GM12878 (cell line): Measurements from ENCODE around the gene PRRC2A. TPM values are rescaled to one million over a fixed set of nuclear protein-coding genes. Genes with fewer than 3 reads are reported as not detected.
A peak's percentile ranks its signal among the peaks of the same experiment; 100 is the strongest.

Source experiments
- ATAC-seq: fragments of 200-7000 bp; cut with Tn5 transposase; 3 replicates; pipeline ENCODE4 v1.9.1; 2020; ENCODE audit warnings: mild to moderate bottlenecking, moderate library complexity
- BruUV-seq: library from RNA; stranded (reverse); fragments of 400-500 nt; replicated peaks from 2 replicates; lab custom pipeline; 2021; lab: Mats Ljungman, UMichigan
- CTCF ChIA-PET: fragments of 300-600 bp; sonication (Branson Sonifier 250); formaldehyde crosslinking; extraction: SDS; loops from one replicate; lab custom pipeline; 2021; ENCODE audit warnings: inconsistent platforms; lab: Yijun Ruan, JAX
- POLR2A ChIA-PET: fragments of 350-600 bp; formaldehyde crosslinking; extraction: SDS; loops from one replicate; lab custom pipeline; 2021; ENCODE audit warnings: inconsistent platforms; lab: Charles Lee
- RAD21 ChIA-PET: fragments of 300-600 bp; sonication (Branson Sonifier 250); formaldehyde crosslinking; loops from one replicate; lab custom pipeline; 2023; ENCODE audit warnings: antibody characterized with exemption; ENCODE audit not compliant: unreplicated experiment; lab: Charles Lee
- SMC1A ChIA-PET: fragments of 300-600 bp; sonication (Branson Sonifier 250); formaldehyde crosslinking; loops from one replicate; lab custom pipeline; 2023; ENCODE audit not compliant: unreplicated experiment, uncharacterized antibody; lab: Charles Lee
- DNase-seq: peaks from one replicate; pipeline ENCODE4 v3.0.0-alpha.2; 2011; ENCODE audit warnings: low read depth, low spot score
- FAIRE-seq: peaks from 3 replicates; lab custom pipeline; 2011; peaks lifted over from hg19 to GRCh38; lab: Jason Lieb, UNC
- H2AFZ ChIP-seq: 2 replicates; pipeline ENCODE4 v1.6.0; 2011; ENCODE audit warnings: low read depth, low read length, control low read depth; ENCODE audit not compliant: control insufficient read depth
- H3K27ac ChIP-seq: 2 replicates; pipeline ENCODE4 v1.5.1; 2011; ENCODE audit warnings: control low read depth; ENCODE audit not compliant: control insufficient read depth, insufficient read depth
- H3K27me3 ChIP-seq, 2 experiments: replicated peaks in 1 of 2; 2 replicates each; pipeline versions ENCODE4 v1.6.0 to v1.6.1; 2011; ENCODE audit warnings: low read length in 1 of 2; ENCODE audit not compliant: control insufficient read depth in 2 of 2, insufficient read depth in 2 of 2
- H3K36me3 ChIP-seq, 2 experiments: 2 replicates each; pipeline ENCODE4 v1.5.1; 2011; ENCODE audit warnings: low read length in 1 of 2; ENCODE audit not compliant: control insufficient read depth in 2 of 2, insufficient read depth in 2 of 2
- H3K4me1 ChIP-seq: 2 replicates; pipeline ENCODE4 v1.6.1; 2011; ENCODE audit warnings: mild to moderate bottlenecking, low read length, moderate library complexity, mixed read lengths; ENCODE audit not compliant: control insufficient read depth, insufficient read depth
- H3K4me2 ChIP-seq: 2 replicates; pipeline ENCODE4 v1.6.0; 2011; ENCODE audit warnings: control low read depth; ENCODE audit not compliant: control insufficient read depth, insufficient read depth
- H3K4me3 ChIP-seq: fragments of 200-600 bp; sonication (generic); 2 replicates; pipeline ENCODE4 v1.5.1; 2016
- H3K79me2 ChIP-seq: 2 replicates; pipeline ENCODE4 v1.6.0; 2011; ENCODE audit warnings: low read length; ENCODE audit not compliant: control insufficient read depth, insufficient read depth
- H3K9ac ChIP-seq: 2 replicates; pipeline ENCODE4 v1.8.0; 2011; ENCODE audit warnings: low read length, control low read depth, mixed read lengths; ENCODE audit not compliant: control insufficient read depth, insufficient read depth
- H3K9me3 ChIP-seq: replicated peaks from 3 replicates; pipeline ENCODE4 v1.5.1; 2011; ENCODE audit warnings: mild to moderate bottlenecking, low read length; ENCODE audit not compliant: control insufficient read depth, insufficient read depth
- H4K20me1 ChIP-seq: 2 replicates; pipeline ENCODE4 v1.6.0; 2011; ENCODE audit not compliant: control insufficient read depth, insufficient read depth
- BHLHE40 ChIP-seq, 2 experiments: fragments of 450-650 bp in 1 of 2; IDR thresholded peaks; 2 replicates each; pipeline ENCODE4 v1.6.1; 2011 to 2017; ENCODE audit warnings: low read depth in 2 of 2, borderline replicate concordance in 1 of 2, improper control_type of control experiment in 1 of 2, low read length in 1 of 2, mild to moderate bottlenecking in 1 of 2
- BRCA1 ChIP-seq: IDR thresholded peaks from 2 replicates; pipeline ENCODE4 v1.6.1; 2011; ENCODE audit warnings: low read depth, low read length, improper control_type of control experiment
- EED ChIP-seq: sonication (generic); IDR thresholded peaks from 2 replicates; pipeline ENCODE4 v1.6.1; 2016; ENCODE audit warnings: antibody characterized with exemption, low read depth
- GATAD2B ChIP-seq: fragments of 450-650 bp; conservative IDR thresholded peaks from 2 replicates; pipeline ENCODE4 v1.6.1; 2017; ENCODE audit warnings: low read depth, mild to moderate bottlenecking, moderate library complexity
- LARP7 ChIP-seq: fragments of 450-650 bp; IDR thresholded peaks from 2 replicates; pipeline ENCODE4 v1.6.1; 2017; ENCODE audit warnings: mild to moderate bottlenecking
- NFYB ChIP-seq: IDR thresholded peaks from 2 replicates; pipeline ENCODE4 v1.6.1; 2011; ENCODE audit warnings: low read depth, mild to moderate bottlenecking, low read length, improper control_type of control experiment, moderate library complexity; ENCODE audit not compliant: insufficient read depth
- POLR2A ChIP-seq: IDR thresholded peaks from 2 replicates; pipeline ENCODE4 v1.6.1; 2011; ENCODE audit warnings: low read depth, mild to moderate bottlenecking, low read length
- POU2F2 ChIP-seq: IDR thresholded peaks from 3 replicates; pipeline ENCODE4 v1.6.1; 2011; ENCODE audit warnings: low read depth, mild to moderate bottlenecking, low read length, borderline replicate concordance
- RELA ChIP-seq: fragments of 450-650 bp; IDR thresholded peaks from 2 replicates; pipeline ENCODE4 v1.8.0; 2014; ENCODE audit warnings: borderline replicate concordance; ENCODE audit not compliant: partially characterized antibody
- SIN3A ChIP-seq: IDR thresholded peaks from 2 replicates; pipeline ENCODE4 v1.6.1; 2012; ENCODE audit warnings: low read depth, low read length, improper control_type of control experiment
- STAT1 ChIP-seq: fragments of 450-650 bp; conservative IDR thresholded peaks from 2 replicates; pipeline ENCODE4 v1.6.1; 2014; ENCODE audit warnings: antibody characterized with exemption, mild to moderate bottlenecking
- TBL1XR1 ChIP-seq: IDR thresholded peaks from 2 replicates; pipeline ENCODE4 v1.6.1; 2012; ENCODE audit warnings: low read depth, low read length, improper control_type of control experiment
- YY1 ChIP-seq: IDR thresholded peaks from 2 replicates; pipeline ENCODE4 v1.6.1; 2011; ENCODE audit warnings: low read depth, mild to moderate bottlenecking, low read length
- WGBS: methylation state at CpG from one replicate; pipeline ENCODE4 v1.1.6; 2016; ENCODE audit warnings: low lambda C conversion rate; ENCODE audit not compliant: insufficient replicate concordance, insufficient coverage; ENCODE audit errors: missing lambda C conversion rate; 5-methylcytosine and 5-hydroxymethylcytosine counted together
- in situ Hi-C: fragments of 300-500 bp; cut with MboI; formaldehyde crosslinking; loops from 9 replicates; pipeline ENCODE4 v1.14.3; 2018; ENCODE audit warnings: mixed read lengths
- intact Hi-C: fragments of 100-400 bp; cut with micrococcal nuclease; formaldehyde crosslinking; loops from one replicate; pipeline ENCODE4 v1.14.2; 2022; ENCODE audit not compliant: unreplicated experiment
- polyA plus RNA-seq, 11 experiments: library from polyadenylated mRNA; depleted of rRNA in 4 of 11; unstranded in 6 of 11; stranded (reverse) in 5 of 11; fragments of >200 nt; fragmentation: Nextera tagmentation in 4 of 11; fragmentation: Illumina TruSeq in 1 of 11; extraction: Ambion mirVana in 4 of 11; extraction: Trizol in 1 of 11; gene quantifications; 1 replicate in 1 of 11; 2 replicates in 10 of 11; pipeline versions ENCODE4 v1.2.1 to v1.2.3, GENCODE V29; 2011 to 2016; ENCODE audit warnings: inconsistent platforms in 2 of 11, missing spikeins in 2 of 11, low read depth in 1 of 11
- total RNA-seq, 4 experiments: library from RNA; depleted of rRNA in 3 of 4; stranded (reverse); fragments of >200 nt in 3 of 4; fragmentation: Illumina TruSeq in 1 of 4; extraction: Trizol in 1 of 4; gene quantifications; 2 replicates each; pipeline versions ENCODE4 v1.2.1 to v1.2.3, GENCODE V29; 2013 to 2021
- TF ChIP-seq, protein P1 (sequence below): fragments of 450-650 bp; conservative IDR thresholded peaks from 2 replicates; pipeline ENCODE4 v1.6.1; 2017; ENCODE audit warnings: mild to moderate bottlenecking, moderate library complexity
- TF ChIP-seq, protein P2 (sequence below): IDR thresholded peaks from 2 replicates; pipeline ENCODE4 v1.6.1; 2012; ENCODE audit warnings: low read depth, low read length, improper control_type of control experiment
- TF ChIP-seq, protein P3 (sequence below): fragments of 450-650 bp; IDR thresholded peaks from 2 replicates; pipeline ENCODE4 v1.6.1; 2017; ENCODE audit warnings: mild to moderate bottlenecking, moderate library complexity

Gene PRRC2A
- total and polyA plus RNA-seq, 10 of the 15 experiments (the other 5 are each of a cell fraction or from before 2014, with no cell fraction given), result 0.40 to 244 (median 61.3) TPM

DNA sequence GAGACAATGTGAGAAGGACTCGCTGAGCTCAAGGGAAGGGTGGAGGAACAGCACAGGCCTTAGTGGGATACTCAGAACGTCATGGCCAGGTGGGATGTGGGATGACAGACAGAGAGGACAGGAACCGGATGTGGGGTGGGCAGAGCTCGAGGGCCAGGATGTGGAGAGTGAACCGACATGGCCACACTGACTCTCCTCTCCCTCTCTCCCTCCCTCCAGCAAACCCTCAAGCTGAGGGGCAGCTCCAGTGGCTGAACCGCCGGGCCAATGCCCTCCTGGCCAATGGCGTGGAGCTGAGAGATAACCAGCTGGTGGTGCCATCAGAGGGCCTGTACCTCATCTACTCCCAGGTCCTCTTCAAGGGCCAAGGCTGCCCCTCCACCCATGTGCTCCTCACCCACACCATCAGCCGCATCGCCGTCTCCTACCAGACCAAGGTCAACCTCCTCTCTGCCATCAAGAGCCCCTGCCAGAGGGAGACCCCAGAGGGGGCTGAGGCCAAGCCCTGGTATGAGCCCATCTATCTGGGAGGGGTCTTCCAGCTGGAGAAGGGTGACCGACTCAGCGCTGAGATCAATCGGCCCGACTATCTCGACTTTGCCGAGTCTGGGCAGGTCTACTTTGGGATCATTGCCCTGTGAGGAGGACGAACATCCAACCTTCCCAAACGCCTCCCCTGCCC, 43.5 kb upstream of the PRRC2A start:
- H3K4me3 ChIP-seq, result peak overlapping the region; percentile 91
- WGBS, result 7% methylated on average over 19 of the region's 19 CpGs
- DNase-seq (no peak), ATAC-seq (peak; percentile 12), FAIRE-seq (no peak)
- peak overlapping the region; percentile 82 for H3K9ac ChIP-seq
- ChIA-PET RAD21 (interaction anchor here (0.7 to 17.5 kb wide), 9 partner anchors 9 to 254 kb away, joined by 3 to 620 read pairs (median 7); partner anchors contain the start of genes ATP6V1G2, DDX39B, LST1 and NCR3), POLR2A (interaction anchor here (0.7 to 17.1 kb wide), 10 partner anchors 7 to 253 kb away, joined by 3 to 282 read pairs (median 28); partner anchors contain the start of genes ATP6V1G2, DDX39B, HSPA1B and LSM2), CTCF (interaction anchor here (0.6 to 31.0 kb wide), 7 partner anchors 16 to 192 kb away, joined by 3 to 2098 read pairs (median 3); partner anchors contain the start of genes ATP6V1G2, DDX39B, LST1 and LTA), SMC1A (interaction anchor here (0.8 to 45.5 kb wide), 6 partner anchors 8 to 40 kb away, joined by 3 to 1989 read pairs (median 30); partner anchors contain the start of genes AIF1, ATP6V1G2, DDX39B and LST1)
- peaks cover 0 to 7% of the 10 kb centered on the region in 2 experiments; a peak in 2 of 4 replicates for H3K36me3 ChIP-seq
- peaks cover 47% of the 10 kb centered on the region for H3K4me1 ChIP-seq
- BruUV-seq, result no TSS peak
- H3K27ac ChIP-seq, result peak overlapping the region; percentile 96
- no peaks in the 10 kb centered on the region for H3K9me3 ChIP-seq
- H3K79me2 ChIP-seq, result peaks cover 87% of the 10 kb centered on the region
- no peaks in the 10 kb centered on the region for H3K27me3 ChIP-seq
- in situ Hi-C loops (no loop called here), intact Hi-C loops (loop anchor here (1.0 kb wide), 1 partner anchor 17 kb away; no protein-coding TSS in a partner anchor)
- H3K4me2 ChIP-seq, result peak overlapping the region; percentile 84
- no peak overlapping the region for H2AFZ ChIP-seq
- H4K20me1 ChIP-seq, result no peaks in the 10 kb centered on the region
- TF ChIP-seq NFYB (peak; percentile 46; the same call in 1 of the 2 replicates), STAT1 (no peak; the same call in 1 of the 2 replicates), SIN3A (no peak), BRCA1 (no peak), POLR2A (peak; percentile 70), RELA (no peak), YY1 (peak; percentile 47), POU2F2 (peak; percentile 10; the same call in 1 of the 3 replicates), EED (peak; percentile 50; the same call in 1 of the 2 replicates), BHLHE40 (IDR thresholded peaks at IDR 0.05; ENCODE audit: borderline replicate concordance in 1 of 2, low read depth in 2 of 2, low read length in 1 of 2) (no peak), GATAD2B (no peak), TBL1XR1 (no peak), LARP7 (peak; percentile 18; the same call in 1 of the 2 replicates)
- TF ChIP-seq, protein P1, sequence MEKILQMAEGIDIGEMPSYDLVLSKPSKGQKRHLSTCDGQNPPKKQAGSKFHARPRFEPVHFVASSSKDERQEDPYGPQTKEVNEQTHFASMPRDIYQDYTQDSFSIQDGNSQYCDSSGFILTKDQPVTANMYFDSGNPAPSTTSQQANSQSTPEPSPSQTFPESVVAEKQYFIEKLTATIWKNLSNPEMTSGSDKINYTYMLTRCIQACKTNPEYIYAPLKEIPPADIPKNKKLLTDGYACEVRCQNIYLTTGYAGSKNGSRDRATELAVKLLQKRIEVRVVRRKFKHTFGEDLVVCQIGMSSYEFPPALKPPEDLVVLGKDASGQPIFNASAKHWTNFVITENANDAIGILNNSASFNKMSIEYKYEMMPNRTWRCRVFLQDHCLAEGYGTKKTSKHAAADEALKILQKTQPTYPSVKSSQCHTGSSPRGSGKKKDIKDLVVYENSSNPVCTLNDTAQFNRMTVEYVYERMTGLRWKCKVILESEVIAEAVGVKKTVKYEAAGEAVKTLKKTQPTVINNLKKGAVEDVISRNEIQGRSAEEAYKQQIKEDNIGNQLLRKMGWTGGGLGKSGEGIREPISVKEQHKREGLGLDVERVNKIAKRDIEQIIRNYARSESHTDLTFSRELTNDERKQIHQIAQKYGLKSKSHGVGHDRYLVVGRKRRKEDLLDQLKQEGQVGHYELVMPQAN, result no peak; the same call in 1 of the 2 replicates
- TF ChIP-seq, protein P2, sequence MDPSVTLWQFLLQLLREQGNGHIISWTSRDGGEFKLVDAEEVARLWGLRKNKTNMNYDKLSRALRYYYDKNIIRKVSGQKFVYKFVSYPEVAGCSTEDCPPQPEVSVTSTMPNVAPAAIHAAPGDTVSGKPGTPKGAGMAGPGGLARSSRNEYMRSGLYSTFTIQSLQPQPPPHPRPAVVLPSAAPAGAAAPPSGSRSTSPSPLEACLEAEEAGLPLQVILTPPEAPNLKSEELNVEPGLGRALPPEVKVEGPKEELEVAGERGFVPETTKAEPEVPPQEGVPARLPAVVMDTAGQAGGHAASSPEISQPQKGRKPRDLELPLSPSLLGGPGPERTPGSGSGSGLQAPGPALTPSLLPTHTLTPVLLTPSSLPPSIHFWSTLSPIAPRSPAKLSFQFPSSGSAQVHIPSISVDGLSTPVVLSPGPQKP, result peak; percentile 54; the same call in 1 of the 2 replicates
- TF ChIP-seq, protein P3, sequence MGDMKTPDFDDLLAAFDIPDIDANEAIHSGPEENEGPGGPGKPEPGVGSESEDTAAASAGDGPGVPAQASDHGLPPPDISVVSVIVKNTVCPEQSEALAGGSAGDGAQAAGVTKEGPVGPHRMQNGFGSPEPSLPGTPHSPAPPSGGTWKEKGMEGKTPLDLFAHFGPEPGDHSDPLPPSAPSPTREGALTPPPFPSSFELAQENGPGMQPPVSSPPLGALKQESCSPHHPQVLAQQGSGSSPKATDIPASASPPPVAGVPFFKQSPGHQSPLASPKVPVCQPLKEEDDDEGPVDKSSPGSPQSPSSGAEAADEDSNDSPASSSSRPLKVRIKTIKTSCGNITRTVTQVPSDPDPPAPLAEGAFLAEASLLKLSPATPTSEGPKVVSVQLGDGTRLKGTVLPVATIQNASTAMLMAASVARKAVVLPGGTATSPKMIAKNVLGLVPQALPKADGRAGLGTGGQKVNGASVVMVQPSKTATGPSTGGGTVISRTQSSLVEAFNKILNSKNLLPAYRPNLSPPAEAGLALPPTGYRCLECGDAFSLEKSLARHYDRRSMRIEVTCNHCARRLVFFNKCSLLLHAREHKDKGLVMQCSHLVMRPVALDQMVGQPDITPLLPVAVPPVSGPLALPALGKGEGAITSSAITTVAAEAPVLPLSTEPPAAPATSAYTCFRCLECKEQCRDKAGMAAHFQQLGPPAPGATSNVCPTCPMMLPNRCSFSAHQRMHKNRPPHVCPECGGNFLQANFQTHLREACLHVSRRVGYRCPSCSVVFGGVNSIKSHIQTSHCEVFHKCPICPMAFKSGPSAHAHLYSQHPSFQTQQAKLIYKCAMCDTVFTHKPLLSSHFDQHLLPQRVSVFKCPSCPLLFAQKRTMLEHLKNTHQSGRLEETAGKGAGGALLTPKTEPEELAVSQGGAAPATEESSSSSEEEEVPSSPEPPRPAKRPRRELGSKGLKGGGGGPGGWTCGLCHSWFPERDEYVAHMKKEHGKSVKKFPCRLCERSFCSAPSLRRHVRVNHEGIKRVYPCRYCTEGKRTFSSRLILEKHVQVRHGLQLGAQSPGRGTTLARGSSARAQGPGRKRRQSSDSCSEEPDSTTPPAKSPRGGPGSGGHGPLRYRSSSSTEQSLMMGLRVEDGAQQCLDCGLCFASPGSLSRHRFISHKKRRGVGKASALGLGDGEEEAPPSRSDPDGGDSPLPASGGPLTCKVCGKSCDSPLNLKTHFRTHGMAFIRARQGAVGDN, result peak; percentile 82
